GM19025 (cell line): ENCODE results near the gene IGIP.

ENCODE experiments used
- ATAC-seq: cut with Tn5 transposase; IDR thresholded peaks from one replicate; pipeline ENCODE4 v1.9.1; 2021; ENCODE audit warnings: mild to moderate bottlenecking, low read depth, moderate library complexity; ENCODE audit not compliant: unreplicated experiment

Gene IGIP

GRCh38 chr5:140111011-140111858 is 14.5 kb upstream of the IGIP start:
- no peak for ATAC-seq

- ATAC-seq: no peak
These were observed 13.7 kb upstream of the IGIP start for GRCh38 chr5:140111859-140112551.

GRCh38 chr5:140112685-140113179 is 13.0 kb upstream of the IGIP start:
- ATAC-seq: no peak

GRCh38 chr5:140113180-140113698 is 12.5 kb upstream of the IGIP start:
- no peak for ATAC-seq

GRCh38 chr5:140113699-140114263 is 12.0 kb upstream of the IGIP start, which contains the start of gene PURA:
TSS of gene PURA (plus strand) at chr5:140114109. CDS start at chr5:140114182, 73 bp downstream.
- ATAC-seq: peak; percentile 84

GRCh38 chr5:140114341-140115185 is 11.2 kb upstream of the IGIP start:
- ATAC-seq: peak; percentile 27

- ATAC-seq: no peak
These were observed 10.6 kb upstream of the IGIP start for GRCh38 chr5:140115186-140115500.

GRCh38 chr5:140116716-140117115 is 9.0 kb upstream of the IGIP start:
- no peak for ATAC-seq

- ATAC-seq: no peak
These were observed 8.2 kb upstream of the IGIP start for GRCh38 chr5:140117523-140117922.

- ATAC-seq: no peak
These were observed 7.3 kb upstream of the IGIP start for GRCh38 chr5:140118302-140118936.

- ATAC-seq: no peak
These were observed 727 bp downstream of the IGIP start for GRCh38 chr5:140126315-140127012.

- ATAC-seq: no peak
These were observed 2.6 kb downstream of the IGIP start for GRCh38 chr5:140128376-140128775.

GRCh38 chr5:140130949-140131733 is 5.4 kb downstream of the IGIP start:
- no peak for ATAC-seq

GRCh38 chr5:140131967-140132409 is 6.3 kb downstream of the IGIP start:
- ATAC-seq: no peak

GRCh38 chr5:140133514-140134167 is 7.9 kb downstream of the IGIP start:
- ATAC-seq: no peak

GRCh38 chr5:140134277-140134935 is 8.7 kb downstream of the IGIP start:
- no peak for ATAC-seq

GRCh38 chr5:140135127-140135526 is 9.4 kb downstream of the IGIP start:
- no peak for ATAC-seq
